Epithelial cell of esophagus (primary cell): ENCODE measurements around the gene UVRAG.

ENCODE experiments used
- DNase-seq: peaks from one replicate; pipeline ENCODE4 v3.0.0; 2010; ENCODE audit warnings: low read depth
- H3K4me3 ChIP-seq: 2 replicates; pipeline ENCODE4 v1.5.1; 2011; ENCODE audit warnings: mild to moderate bottlenecking, low read length, control low read depth
- CTCF ChIP-seq: IDR thresholded peaks from 2 replicates; pipeline ENCODE4 v1.5.1; 2011; ENCODE audit warnings: low read depth, mild to moderate bottlenecking, low read length, control low read depth, inconsistent platforms; ENCODE audit not compliant: insufficient read depth; ENCODE audit errors: missing control alignments

UVRAG gene

DNA sequence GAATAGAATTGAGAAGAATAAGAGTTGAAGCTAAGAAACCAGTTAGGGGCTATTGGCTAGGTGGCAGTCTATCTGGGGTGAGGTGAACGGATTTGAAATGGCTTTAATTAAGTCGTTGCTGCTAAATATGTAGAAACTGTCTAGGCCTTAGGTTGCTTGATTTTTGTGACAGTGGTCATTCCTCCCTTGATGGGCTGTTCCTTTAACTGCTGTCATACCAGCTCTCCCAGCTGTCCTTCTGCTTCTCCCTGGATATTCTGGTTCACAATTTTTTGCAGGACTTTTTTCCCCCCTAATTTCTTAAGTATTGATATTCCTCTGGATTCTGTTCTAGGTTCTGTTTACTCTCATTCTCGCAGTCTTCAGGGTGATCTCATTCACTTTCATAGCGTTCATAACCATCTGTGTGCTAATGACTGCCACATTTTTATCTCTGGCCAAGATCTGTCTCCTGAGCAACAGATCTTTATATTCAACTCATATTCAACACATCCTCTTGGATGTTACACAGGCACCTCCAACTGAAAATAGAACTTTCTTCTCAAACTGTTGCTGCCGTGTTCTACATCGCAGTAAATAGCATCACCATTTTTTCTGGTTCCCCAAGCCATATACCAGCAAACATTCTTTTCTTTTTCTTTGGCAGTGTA is 134.1 kb downstream of the UVRAG start:
- no peak for DNase-seq
- no peak for TF ChIP-seq CTCF
- no peak overlapping the region for H3K4me3 ChIP-seq

DNA sequence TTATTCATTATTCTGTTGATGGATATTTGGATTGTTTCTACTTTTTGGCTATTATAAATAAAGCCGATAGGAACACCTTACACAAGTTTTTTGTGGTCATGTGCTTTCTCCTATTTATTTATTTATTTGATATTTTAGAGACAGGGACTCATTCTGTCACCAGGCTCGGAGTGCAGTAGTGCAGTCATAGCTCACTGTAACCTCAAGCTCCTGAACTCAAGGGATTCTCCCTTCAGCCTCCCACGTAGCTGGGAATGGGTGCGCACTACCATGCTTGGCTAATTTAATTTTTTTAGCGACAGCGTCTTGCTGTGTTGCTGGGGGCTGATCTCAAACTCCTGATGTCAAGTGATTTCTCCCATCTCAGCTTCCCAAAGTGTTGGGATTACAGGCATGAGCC is 135.1 kb downstream of the UVRAG start:
- no peak for DNase-seq
- TF ChIP-seq CTCF: no peak
- H3K4me3 ChIP-seq: no peak overlapping the region

GRCh38 chr11:75954039-75954438 is 139.0 kb downstream of the UVRAG start:
- no peak overlapping the region for H3K4me3 ChIP-seq
- DNase-seq: peak; percentile 10
- TF ChIP-seq CTCF: no peak

DNA sequence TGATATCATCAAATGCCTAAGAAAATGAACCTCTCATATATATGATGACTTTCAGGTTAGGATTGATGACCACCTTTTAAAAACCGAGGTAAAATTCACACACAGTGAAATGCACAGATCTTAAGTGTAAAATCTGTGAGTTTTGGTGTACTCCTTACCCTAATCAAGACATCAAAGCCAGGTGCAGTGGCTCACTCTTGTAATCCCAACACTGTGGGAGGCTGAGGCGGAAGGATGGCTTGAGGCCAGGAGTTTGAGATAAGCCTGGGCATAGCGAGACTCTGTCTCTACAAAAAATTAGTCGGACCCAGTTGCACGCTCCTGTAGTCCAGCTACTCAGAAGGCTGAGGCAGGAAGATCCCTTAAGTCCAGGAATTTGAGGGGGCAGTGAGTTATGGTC is 140.4 kb downstream of the UVRAG start:
- DNase-seq: no peak
- H3K4me3 ChIP-seq: no peak overlapping the region
- TF ChIP-seq CTCF: no peak

GRCh38 chr11:75959540-75959939 is 144.5 kb downstream of the UVRAG start:
- DNase-seq: no peak
- TF ChIP-seq CTCF: no peak
- no peak overlapping the region for H3K4me3 ChIP-seq

DNA sequence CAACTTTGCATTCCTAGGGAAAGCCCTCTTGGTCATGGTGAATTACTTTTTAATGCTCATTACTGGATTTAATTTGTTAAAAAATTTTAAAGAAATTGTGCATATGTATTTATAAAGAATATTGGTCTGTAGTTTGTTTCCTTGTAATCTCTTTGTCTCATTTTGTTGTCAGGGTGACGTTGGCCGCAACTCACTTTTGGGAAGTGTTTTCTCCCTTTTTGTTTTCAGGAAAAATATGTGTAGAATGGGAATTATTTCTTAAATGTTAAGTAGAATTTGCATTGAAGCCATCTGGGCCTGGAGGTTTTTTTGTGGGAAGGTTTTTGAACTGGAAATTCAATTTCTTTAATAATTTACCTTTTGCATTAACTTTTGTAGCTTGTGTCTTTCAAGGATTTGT is 149.1 kb downstream of the UVRAG start:
- H3K4me3 ChIP-seq: no peak overlapping the region
- no peak for DNase-seq
- no peak for TF ChIP-seq CTCF

GRCh38 chr11:75966537-75967287 is 151.7 kb downstream of the UVRAG start:
- no peak for TF ChIP-seq CTCF
- peak; percentile 63 for DNase-seq
- no peak overlapping the region for H3K4me3 ChIP-seq
